HL-60 (cell line): ENCODE data around the gene GNLY.

Experiments used
- POLR2AphosphoS5 ChIP-seq: IDR thresholded peaks from 2 replicates; pipeline ENCODE4 v1.6.1; 2012; ENCODE audit warnings: low read depth
- TF ChIP-seq, protein P1 (sequence below): IDR thresholded peaks from 2 replicates; pipeline ENCODE4 v1.6.1; 2012; ENCODE audit warnings: low read depth; ENCODE audit not compliant: insufficient replicate concordance

- TF ChIP-seq, protein P1, sequence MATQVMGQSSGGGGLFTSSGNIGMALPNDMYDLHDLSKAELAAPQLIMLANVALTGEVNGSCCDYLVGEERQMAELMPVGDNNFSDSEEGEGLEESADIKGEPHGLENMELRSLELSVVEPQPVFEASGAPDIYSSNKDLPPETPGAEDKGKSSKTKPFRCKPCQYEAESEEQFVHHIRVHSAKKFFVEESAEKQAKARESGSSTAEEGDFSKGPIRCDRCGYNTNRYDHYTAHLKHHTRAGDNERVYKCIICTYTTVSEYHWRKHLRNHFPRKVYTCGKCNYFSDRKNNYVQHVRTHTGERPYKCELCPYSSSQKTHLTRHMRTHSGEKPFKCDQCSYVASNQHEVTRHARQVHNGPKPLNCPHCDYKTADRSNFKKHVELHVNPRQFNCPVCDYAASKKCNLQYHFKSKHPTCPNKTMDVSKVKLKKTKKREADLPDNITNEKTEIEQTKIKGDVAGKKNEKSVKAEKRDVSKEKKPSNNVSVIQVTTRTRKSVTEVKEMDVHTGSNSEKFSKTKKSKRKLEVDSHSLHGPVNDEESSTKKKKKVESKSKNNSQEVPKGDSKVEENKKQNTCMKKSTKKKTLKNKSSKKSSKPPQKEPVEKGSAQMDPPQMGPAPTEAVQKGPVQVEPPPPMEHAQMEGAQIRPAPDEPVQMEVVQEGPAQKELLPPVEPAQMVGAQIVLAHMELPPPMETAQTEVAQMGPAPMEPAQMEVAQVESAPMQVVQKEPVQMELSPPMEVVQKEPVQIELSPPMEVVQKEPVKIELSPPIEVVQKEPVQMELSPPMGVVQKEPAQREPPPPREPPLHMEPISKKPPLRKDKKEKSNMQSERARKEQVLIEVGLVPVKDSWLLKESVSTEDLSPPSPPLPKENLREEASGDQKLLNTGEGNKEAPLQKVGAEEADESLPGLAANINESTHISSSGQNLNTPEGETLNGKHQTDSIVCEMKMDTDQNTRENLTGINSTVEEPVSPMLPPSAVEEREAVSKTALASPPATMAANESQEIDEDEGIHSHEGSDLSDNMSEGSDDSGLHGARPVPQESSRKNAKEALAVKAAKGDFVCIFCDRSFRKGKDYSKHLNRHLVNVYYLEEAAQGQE, result no peak
- no peak for TF ChIP-seq POLR2AphosphoS5
These were observed 26.4 kb downstream of the GNLY start for GRCh38 chr2:85720533-85720932.
